GM12874 (cell line): ENCODE measurements around the gene ZBTB37.

ENCODE experiments used
- TF ChIP-seq, protein P1 (sequence below): IDR thresholded peaks from 2 replicates; pipeline ENCODE4 v1.5.1; 2011; ENCODE audit warnings: low read depth, mild to moderate bottlenecking, control low read depth, low read length, moderate library complexity; ENCODE audit not compliant: insufficient read depth

The ZBTB37 gene

GRCh38 chr1:173917635-173918493 lies 49.7 kb downstream of the ZBTB37 start:
- TF ChIP-seq, protein P1, sequence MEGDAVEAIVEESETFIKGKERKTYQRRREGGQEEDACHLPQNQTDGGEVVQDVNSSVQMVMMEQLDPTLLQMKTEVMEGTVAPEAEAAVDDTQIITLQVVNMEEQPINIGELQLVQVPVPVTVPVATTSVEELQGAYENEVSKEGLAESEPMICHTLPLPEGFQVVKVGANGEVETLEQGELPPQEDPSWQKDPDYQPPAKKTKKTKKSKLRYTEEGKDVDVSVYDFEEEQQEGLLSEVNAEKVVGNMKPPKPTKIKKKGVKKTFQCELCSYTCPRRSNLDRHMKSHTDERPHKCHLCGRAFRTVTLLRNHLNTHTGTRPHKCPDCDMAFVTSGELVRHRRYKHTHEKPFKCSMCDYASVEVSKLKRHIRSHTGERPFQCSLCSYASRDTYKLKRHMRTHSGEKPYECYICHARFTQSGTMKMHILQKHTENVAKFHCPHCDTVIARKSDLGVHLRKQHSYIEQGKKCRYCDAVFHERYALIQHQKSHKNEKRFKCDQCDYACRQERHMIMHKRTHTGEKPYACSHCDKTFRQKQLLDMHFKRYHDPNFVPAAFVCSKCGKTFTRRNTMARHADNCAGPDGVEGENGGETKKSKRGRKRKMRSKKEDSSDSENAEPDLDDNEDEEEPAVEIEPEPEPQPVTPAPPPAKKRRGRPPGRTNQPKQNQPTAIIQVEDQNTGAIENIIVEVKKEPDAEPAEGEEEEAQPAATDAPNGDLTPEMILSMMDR = no peak

DNA sequence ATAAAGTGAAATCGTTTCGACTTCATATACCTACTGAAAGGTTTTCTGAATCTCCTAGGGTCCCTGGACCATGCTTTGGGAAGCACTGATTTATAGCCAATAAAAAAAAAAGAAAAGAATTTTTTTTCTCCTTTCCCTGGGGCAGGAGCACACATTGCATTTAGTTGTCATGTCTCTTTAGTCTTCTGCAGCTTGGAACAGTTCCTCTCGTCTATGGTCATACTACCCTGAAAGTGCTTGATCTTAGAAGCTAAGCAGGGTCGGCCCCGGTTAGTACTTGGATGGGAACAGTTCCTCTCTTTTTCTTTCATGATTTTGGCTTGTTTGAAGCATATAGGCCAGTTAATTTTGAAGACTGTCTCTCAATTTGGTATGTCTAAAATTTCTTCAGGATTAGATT lies 52.7 kb downstream of the ZBTB37 start:
- TF ChIP-seq, protein P1 = no peak

- TF ChIP-seq, protein P1 = no peak
Observed at GRCh38 chr1:173925306-173926242, 57.4 kb downstream of the ZBTB37 start.

DNA sequence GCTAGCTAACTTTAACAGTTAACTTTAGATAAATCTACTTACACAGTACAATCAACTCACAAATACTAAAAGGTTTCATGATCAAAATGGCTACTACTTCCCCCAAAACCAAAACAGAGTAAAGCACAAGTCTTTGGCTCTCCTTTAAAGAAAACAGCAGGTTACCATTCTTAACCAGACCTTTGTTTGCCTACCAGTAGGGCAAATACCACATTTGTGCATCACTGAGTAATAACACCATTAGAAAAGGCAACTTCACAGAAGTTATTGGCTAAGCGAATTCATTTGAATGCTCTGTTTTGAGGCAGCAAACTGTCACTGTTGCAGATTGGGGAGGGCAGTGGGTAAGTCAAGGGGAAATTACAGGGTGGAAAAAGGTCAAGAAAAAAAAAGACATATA lies 66.3 kb downstream of the ZBTB37 start:
- TF ChIP-seq, protein P1 = no peak

DNA sequence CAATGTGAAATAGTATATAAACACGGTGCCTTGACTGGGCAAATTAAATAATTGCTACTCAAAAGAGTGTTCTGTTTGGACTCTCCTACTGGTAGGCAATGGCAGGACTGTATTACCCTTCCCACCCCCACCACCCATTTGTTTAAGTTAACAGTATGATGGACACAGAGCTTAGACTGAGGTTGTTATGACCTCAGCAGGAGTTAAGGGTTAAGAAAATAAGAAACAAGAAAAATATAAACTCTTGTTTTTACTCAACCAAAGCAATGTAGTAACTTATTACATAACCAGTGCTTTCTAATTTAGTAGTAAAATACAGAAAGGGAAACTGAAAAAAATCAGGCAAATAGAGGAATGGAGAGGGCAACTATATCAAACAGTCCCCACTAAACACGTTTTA lies 68.9 kb downstream of the ZBTB37 start:
- TF ChIP-seq, protein P1 = no peak

GRCh38 chr1:173946380-173946921 lies 78.3 kb downstream of the ZBTB37 start:
- TF ChIP-seq, protein P1 = no peak

DNA sequence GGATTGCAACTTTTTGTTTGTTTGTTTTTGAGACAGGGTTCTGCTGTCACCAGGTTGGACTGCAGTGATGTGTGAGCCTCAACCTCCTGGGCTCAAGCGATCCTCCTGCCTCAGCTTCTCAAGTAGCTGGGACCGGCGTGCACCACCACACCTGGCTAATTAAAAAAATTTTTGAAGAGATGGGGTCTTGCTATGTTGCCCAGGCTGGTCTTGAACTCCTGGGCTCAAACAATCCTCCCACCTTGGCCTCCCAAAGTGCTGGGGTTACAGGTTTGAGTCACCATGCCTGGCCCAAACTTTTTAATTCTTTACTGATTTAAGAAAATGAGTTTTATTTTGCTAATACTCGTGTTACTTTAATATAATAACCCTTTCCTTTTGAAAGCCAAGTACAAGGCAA lies 80.4 kb downstream of the ZBTB37 start:
- TF ChIP-seq, protein P1 = no peak
